ENCODE measurements around the gene EXOC1. TPM values are rescaled to one million over a fixed set of nuclear protein-coding genes. Genes with fewer than 3 reads are reported as not detected.

Gene EXOC1
- total RNA-seq, 1 experiment from 2014 or later, result 17.6 TPM

DNA sequence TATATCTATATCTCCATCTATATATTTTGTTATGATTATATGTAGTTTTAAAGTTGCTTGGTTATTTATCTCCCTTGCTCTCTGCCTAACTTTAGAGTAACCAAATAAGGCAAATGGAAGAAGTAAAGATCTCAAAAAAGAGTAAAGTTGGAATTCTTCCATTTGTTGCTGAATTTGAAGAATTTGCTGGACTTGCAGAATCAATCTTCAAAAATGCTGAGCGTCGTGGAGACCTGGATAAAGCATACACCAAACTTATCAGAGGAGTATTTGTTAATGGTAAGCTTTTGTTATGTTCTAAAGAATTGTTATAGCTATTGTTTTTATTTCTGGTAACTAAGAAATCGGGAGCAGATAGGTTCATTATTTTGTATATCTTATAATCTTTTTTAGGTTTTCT lies 43.2 kb downstream of the EXOC1 start:
- peaks cover 0 to 8% of the 10 kb centered on the region in 2 experiments; a peak in 2 of 4 replicates for H3K4me1 ChIP-seq (ENCODE audit: control insufficient read depth in 1 of 2, insufficient read depth in 2 of 2, low read length in 2 of 2)
- no peak for ATAC-seq
- H3K27me3 ChIP-seq (ENCODE audit: insufficient read depth, low read length), result no peaks in the 10 kb centered on the region
- H4K20me1 ChIP-seq (ENCODE audit: insufficient read depth), result no peaks in the 10 kb centered on the region
- no peaks in the 10 kb centered on the region for H3K9me3 ChIP-seq (ENCODE audit: control insufficient read depth in 1 of 2, insufficient read depth in 1 of 2, low read depth in 1 of 2, low read length in 2 of 2)
- no peak overlapping the region for H3K4me2 ChIP-seq (ENCODE audit: low read length)
- intact Hi-C loops (cut with micrococcal nuclease), result no loop called here
- H3K36me3 ChIP-seq (ENCODE audit: control insufficient read depth in 1 of 2, insufficient read depth in 2 of 2, low read length in 2 of 2), result peaks cover 0 to 2% of the 10 kb centered on the region in 2 experiments; a peak in 1 of 4 replicates
- no peak overlapping the region for H3K9ac ChIP-seq (ENCODE audit: low read length)
- TF ChIP-seq ELF1 (IDR thresholded peaks at IDR 0.05; ENCODE audit: borderline replicate concordance, low read depth) (no peak), ZFX (IDR thresholded peaks at IDR 0.05) (no peak), CEBPB (IDR thresholded peaks at IDR 0.05; ENCODE audit: low read depth) (no peak)
- RAD21 ChIA-PET (ENCODE audit: low non-redundant PET in 1 of 2, low total read pairs in 2 of 2, uncharacterized antibody in 2 of 2, unreplicated experiment in 2 of 2), result no interaction called here
- BruUV-seq (replicated peaks), result no TSS peak
- DNase-seq (ENCODE audit: low read depth, low spot score), result no peak
- H3K9me2 ChIP-seq (ENCODE audit: insufficient read depth), result no peaks in the 10 kb centered on the region
- H3K4me3 ChIP-seq (replicated peaks in 1 of 2; ENCODE audit: low read depth in 1 of 2, low read length in 2 of 2), result no peak overlapping the region
- POLR2A ChIA-PET, result no interaction called here
- H3K79me2 ChIP-seq (ENCODE audit: insufficient read depth, low read length), result no peaks in the 10 kb centered on the region
- CTCF ChIA-PET, result no interaction called here
- no peak overlapping the region for H3K27ac ChIP-seq (ENCODE audit: low read depth, low read length)
- no peak overlapping the region for H2AFZ ChIP-seq (ENCODE audit: low read depth, low read length, poor library complexity, severe bottlenecking)

DNA sequence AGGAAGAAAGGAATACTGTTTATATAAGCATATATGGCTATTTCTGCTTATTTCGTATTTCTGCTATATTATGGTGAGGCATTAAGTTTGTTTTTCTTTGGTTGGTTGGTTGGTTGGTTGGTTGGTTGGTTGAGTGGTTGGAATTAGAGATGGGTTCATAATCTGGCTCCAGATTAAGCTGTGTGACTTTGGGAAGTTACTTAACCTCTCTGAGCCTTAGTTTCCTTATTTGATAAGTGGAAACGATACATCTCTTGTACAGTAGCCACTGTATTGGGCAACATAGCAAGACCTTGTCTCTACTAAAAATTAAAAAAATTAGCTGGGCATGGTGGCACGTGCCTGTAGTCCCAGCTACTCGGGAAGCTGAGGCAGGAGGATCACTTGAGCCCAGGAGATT lies 49.2 kb downstream of the EXOC1 start:
- Histone ChIP-seq H3K9me3 (ENCODE audit: control insufficient read depth in 1 of 2, insufficient read depth in 1 of 2, low read depth in 1 of 2, low read length in 2 of 2) (no peaks in the 10 kb centered on the region), H3K9ac (ENCODE audit: low read length) (no peak overlapping the region), H4K20me1 (ENCODE audit: insufficient read depth) (no peaks in the 10 kb centered on the region), H3K36me3 (ENCODE audit: control insufficient read depth in 1 of 2, insufficient read depth in 2 of 2, low read length in 2 of 2) (peaks cover 0 to 2% of the 10 kb centered on the region in 2 experiments; a peak in 2 of 4 replicates), H3K4me2 (ENCODE audit: low read length) (no peak overlapping the region), H3K27me3 (ENCODE audit: insufficient read depth, low read length) (no peaks in the 10 kb centered on the region), H3K27ac (ENCODE audit: low read depth, low read length) (no peak overlapping the region), H3K4me3 (replicated peaks in 1 of 2; ENCODE audit: low read depth in 1 of 2, low read length in 2 of 2) (no peak overlapping the region), H3K4me1 (ENCODE audit: control insufficient read depth in 1 of 2, insufficient read depth in 2 of 2, low read length in 2 of 2) (peaks cover 3 to 14% of the 10 kb centered on the region in 2 experiments; a peak in 3 of 4 replicates), H3K9me2 (ENCODE audit: insufficient read depth) (no peaks in the 10 kb centered on the region), H3K79me2 (ENCODE audit: insufficient read depth, low read length) (no peaks in the 10 kb centered on the region), H2AFZ (ENCODE audit: low read depth, low read length, poor library complexity, severe bottlenecking) (no peak overlapping the region)
- ATAC-seq, result no peak
- ChIA-PET RAD21 (ENCODE audit: low non-redundant PET in 1 of 2, low total read pairs in 2 of 2, uncharacterized antibody in 2 of 2, unreplicated experiment in 2 of 2) (no interaction called here), CTCF (no interaction called here), POLR2A (no interaction called here)
- no peak for DNase-seq (ENCODE audit: low read depth, low spot score)
- BruUV-seq (replicated peaks), result no TSS peak
- intact Hi-C loops (cut with micrococcal nuclease), result no loop called here
- TF ChIP-seq TCF7L2 (IDR thresholded peaks at IDR 0.05; ENCODE audit: borderline replicate concordance, extremely low read depth, insufficient read depth, insufficient read length) (no peak), FOSL1 (IDR thresholded peaks at IDR 0.05; ENCODE audit: low read depth) (no peak), JUND (IDR thresholded peaks at IDR 0.05) (no peak), SP1 (IDR thresholded peaks at IDR 0.05; ENCODE audit: low read depth) (no peak), ZFX (IDR thresholded peaks at IDR 0.05) (no peak), POLR2A (IDR thresholded peaks at IDR 0.05; ENCODE audit: borderline replicate concordance, extremely low read depth, insufficient read depth, insufficient read length) (no peak), RAD21 (IDR thresholded peaks at IDR 0.05; ENCODE audit: low read depth) (no peak), EZH2phosphoT487 (IDR thresholded peaks at IDR 0.05; ENCODE audit: borderline replicate concordance) (no peak), POLR2AphosphoS5 (IDR thresholded peaks at IDR 0.05; ENCODE audit: low read depth, low read length) (no peak), EGR1 (IDR thresholded peaks at IDR 0.05; ENCODE audit: low read depth) (no peak), EZH2 (IDR thresholded peaks at IDR 0.05) (no peak), ELF1 (IDR thresholded peaks at IDR 0.05; ENCODE audit: borderline replicate concordance, low read depth) (no peak), SIN3A (IDR thresholded peaks at IDR 0.05; ENCODE audit: low read depth) (no peak)
- TF ChIP-seq, protein P1, sequence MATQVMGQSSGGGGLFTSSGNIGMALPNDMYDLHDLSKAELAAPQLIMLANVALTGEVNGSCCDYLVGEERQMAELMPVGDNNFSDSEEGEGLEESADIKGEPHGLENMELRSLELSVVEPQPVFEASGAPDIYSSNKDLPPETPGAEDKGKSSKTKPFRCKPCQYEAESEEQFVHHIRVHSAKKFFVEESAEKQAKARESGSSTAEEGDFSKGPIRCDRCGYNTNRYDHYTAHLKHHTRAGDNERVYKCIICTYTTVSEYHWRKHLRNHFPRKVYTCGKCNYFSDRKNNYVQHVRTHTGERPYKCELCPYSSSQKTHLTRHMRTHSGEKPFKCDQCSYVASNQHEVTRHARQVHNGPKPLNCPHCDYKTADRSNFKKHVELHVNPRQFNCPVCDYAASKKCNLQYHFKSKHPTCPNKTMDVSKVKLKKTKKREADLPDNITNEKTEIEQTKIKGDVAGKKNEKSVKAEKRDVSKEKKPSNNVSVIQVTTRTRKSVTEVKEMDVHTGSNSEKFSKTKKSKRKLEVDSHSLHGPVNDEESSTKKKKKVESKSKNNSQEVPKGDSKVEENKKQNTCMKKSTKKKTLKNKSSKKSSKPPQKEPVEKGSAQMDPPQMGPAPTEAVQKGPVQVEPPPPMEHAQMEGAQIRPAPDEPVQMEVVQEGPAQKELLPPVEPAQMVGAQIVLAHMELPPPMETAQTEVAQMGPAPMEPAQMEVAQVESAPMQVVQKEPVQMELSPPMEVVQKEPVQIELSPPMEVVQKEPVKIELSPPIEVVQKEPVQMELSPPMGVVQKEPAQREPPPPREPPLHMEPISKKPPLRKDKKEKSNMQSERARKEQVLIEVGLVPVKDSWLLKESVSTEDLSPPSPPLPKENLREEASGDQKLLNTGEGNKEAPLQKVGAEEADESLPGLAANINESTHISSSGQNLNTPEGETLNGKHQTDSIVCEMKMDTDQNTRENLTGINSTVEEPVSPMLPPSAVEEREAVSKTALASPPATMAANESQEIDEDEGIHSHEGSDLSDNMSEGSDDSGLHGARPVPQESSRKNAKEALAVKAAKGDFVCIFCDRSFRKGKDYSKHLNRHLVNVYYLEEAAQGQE (IDR thresholded peaks at IDR 0.05; ENCODE audit: low read depth), result no peak
- TF ChIP-seq, protein P2, sequence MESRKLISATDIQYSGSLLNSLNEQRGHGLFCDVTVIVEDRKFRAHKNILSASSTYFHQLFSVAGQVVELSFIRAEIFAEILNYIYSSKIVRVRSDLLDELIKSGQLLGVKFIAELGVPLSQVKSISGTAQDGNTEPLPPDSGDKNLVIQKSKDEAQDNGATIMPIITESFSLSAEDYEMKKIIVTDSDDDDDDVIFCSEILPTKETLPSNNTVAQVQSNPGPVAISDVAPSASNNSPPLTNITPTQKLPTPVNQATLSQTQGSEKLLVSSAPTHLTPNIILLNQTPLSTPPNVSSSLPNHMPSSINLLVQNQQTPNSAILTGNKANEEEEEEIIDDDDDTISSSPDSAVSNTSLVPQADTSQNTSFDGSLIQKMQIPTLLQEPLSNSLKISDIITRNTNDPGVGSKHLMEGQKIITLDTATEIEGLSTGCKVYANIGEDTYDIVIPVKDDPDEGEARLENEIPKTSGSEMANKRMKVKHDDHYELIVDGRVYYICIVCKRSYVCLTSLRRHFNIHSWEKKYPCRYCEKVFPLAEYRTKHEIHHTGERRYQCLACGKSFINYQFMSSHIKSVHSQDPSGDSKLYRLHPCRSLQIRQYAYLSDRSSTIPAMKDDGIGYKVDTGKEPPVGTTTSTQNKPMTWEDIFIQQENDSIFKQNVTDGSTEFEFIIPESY (IDR thresholded peaks at IDR 0.05; ENCODE audit: extremely low read depth, insufficient replicate concordance, low read length), result no peak
